Neuronal stem cell (in vitro differentiated cells): Measurements from ENCODE around the gene TBX20.
A peak's percentile ranks its signal among the peaks of the same experiment; 100 is the strongest.

ENCODE experiments used
- DNase-seq: peaks from one replicate; pipeline ENCODE4 v3.0.0-alpha.2; 2013; ENCODE audit warnings: low spot score
- H2AFZ ChIP-seq: one replicate; pipeline ENCODE4 v1.6.1; 2013; ENCODE audit warnings: mild to moderate bottlenecking, low read length, inconsistent platforms
- H2AK5ac ChIP-seq: 2 replicates; pipeline ENCODE4 v1.6.1; 2013; ENCODE audit warnings: low read depth, mild to moderate bottlenecking, inconsistent platforms, low read length, moderate library complexity, mixed read lengths
- H2BK120ac ChIP-seq: 2 replicates; pipeline ENCODE4 v1.6.1; 2013; ENCODE audit warnings: low read depth, mild to moderate bottlenecking, inconsistent platforms, low read length, moderate library complexity, mixed read lengths
- H2BK12ac ChIP-seq: one replicate; pipeline ENCODE4 v1.6.1; 2013; ENCODE audit warnings: low read length, inconsistent platforms
- H2BK15ac ChIP-seq: 2 replicates; pipeline ENCODE4 v1.6.1; 2013; ENCODE audit warnings: mild to moderate bottlenecking, low read length, inconsistent platforms, mixed read lengths
- H2BK5ac ChIP-seq: one replicate; pipeline ENCODE4 v1.6.1; 2013; ENCODE audit warnings: inconsistent platforms, mild to moderate bottlenecking, low read length, moderate library complexity
- H3K14ac ChIP-seq: one replicate; pipeline ENCODE4 v1.6.1; 2013; ENCODE audit warnings: low read length, inconsistent platforms
- H3K18ac ChIP-seq: 2 replicates; pipeline ENCODE4 v1.6.1; 2013; ENCODE audit warnings: low read length, inconsistent platforms
- H3K23ac ChIP-seq: 2 replicates; pipeline ENCODE4 v1.6.1; 2013; ENCODE audit warnings: low read depth, mild to moderate bottlenecking, mixed read lengths, low read length, inconsistent platforms; ENCODE audit not compliant: poor library complexity
- H3K27ac ChIP-seq: replicated peaks from 3 replicates; pipeline ENCODE4 v1.5.1; 2013; ENCODE audit warnings: low read length, inconsistent platforms
- H3K27me3 ChIP-seq, 3 experiments: 2 replicates each; pipeline ENCODE4 v1.6.1; 2013; ENCODE audit warnings: low read length in 3 of 3, mild to moderate bottlenecking in 2 of 3, inconsistent platforms in 1 of 3, low read depth in 1 of 3, mixed read lengths in 1 of 3, moderate library complexity in 1 of 3; ENCODE audit not compliant: control insufficient read depth in 3 of 3, insufficient read depth in 3 of 3
- H3K36me3 ChIP-seq, 2 donors: replicated peaks in 1 of 2; 2 replicates each; pipeline ENCODE4 v1.6.1; 2013; ENCODE audit warnings: low read length in 2 of 2; ENCODE audit not compliant: control insufficient read depth in 2 of 2, insufficient read depth in 2 of 2
- H3K4ac ChIP-seq: 2 replicates; pipeline ENCODE4 v1.6.1; 2013; ENCODE audit warnings: inconsistent platforms, mild to moderate bottlenecking, low read length, moderate library complexity
- H3K4me1 ChIP-seq, 2 donors: 1 replicate in 1 of 2; 2 replicates in 1 of 2; pipeline ENCODE4 v1.6.1; 2013; ENCODE audit warnings: low read length in 2 of 2, low read depth in 1 of 2; ENCODE audit not compliant: control insufficient read depth in 2 of 2, insufficient read depth in 1 of 2
- H3K4me2 ChIP-seq: one replicate; pipeline ENCODE4 v1.6.1; 2013; ENCODE audit warnings: mild to moderate bottlenecking, low read length, inconsistent platforms; ENCODE audit not compliant: insufficient read depth, poor library complexity, severe bottlenecking
- H3K4me3 ChIP-seq, 2 donors: 2 replicates each; pipeline ENCODE4 v1.5.1; 2013; ENCODE audit warnings: low read length in 2 of 2, mild to moderate bottlenecking in 2 of 2, inconsistent platforms in 1 of 2, moderate library complexity in 1 of 2
- H3K79me1 ChIP-seq: one replicate; pipeline ENCODE4 v1.6.1; 2013; ENCODE audit warnings: low read depth, mild to moderate bottlenecking, inconsistent platforms, low read length, moderate library complexity
- H3K9ac ChIP-seq: one replicate; pipeline ENCODE4 v1.6.1; 2013; ENCODE audit warnings: mild to moderate bottlenecking, low read depth, low read length, inconsistent platforms; ENCODE audit not compliant: poor library complexity
- H3K9me3 ChIP-seq, 2 donors: replicated peaks in 1 of 2; 2 replicates each; pipeline versions ENCODE3 to v1.6.1; 2013; ENCODE audit warnings: low read length in 2 of 2, mild to moderate bottlenecking in 2 of 2, inconsistent platforms in 1 of 2, low read depth in 1 of 2, mixed read lengths in 1 of 2, moderate library complexity in 1 of 2; ENCODE audit not compliant: control insufficient read depth in 2 of 2, insufficient read depth in 1 of 2
- H4K8ac ChIP-seq: one replicate; pipeline ENCODE4 v1.6.1; 2013; ENCODE audit warnings: low read depth, mild to moderate bottlenecking, inconsistent platforms, low read length, moderate library complexity
- H4K91ac ChIP-seq: one replicate; pipeline ENCODE4 v1.6.1; 2013; ENCODE audit warnings: low read length, low read depth, mild to moderate bottlenecking, inconsistent platforms; ENCODE audit not compliant: poor library complexity
- WGBS, 2 donors: extraction: QIAGEN DNeasy Blood & Tissue Kit; methylation state at CpG; one replicate each; pipeline ENCODE4 v1.1.7; 2013; ENCODE audit warnings: missing lambda C conversion rate in 2 of 2, mixed read lengths in 1 of 2; ENCODE audit not compliant: insufficient read length in 2 of 2, insufficient replicate concordance in 1 of 2; ENCODE audit errors: extremely low coverage in 2 of 2; 5-methylcytosine and 5-hydroxymethylcytosine counted together

TBX20 gene

DNA sequence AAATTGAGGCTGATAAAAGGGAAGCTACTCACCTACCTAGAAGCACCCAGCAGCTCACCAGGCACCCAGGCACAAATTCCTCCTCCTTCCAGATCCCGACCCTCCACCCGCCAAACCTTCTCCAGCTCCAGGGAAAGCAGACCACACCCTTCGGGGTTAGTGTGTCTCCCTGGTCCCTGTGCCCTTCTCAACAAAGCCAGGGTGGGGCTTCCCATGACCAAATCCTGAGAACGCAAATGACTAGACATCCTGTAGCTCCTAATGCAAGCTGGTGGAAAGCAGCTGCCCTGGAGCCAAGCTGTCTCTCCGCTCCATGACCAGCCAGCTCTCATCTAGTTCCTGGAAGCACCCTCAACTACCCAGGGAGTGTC is 4.4 kb downstream of the TBX20 start:
- H3K23ac ChIP-seq: no peak overlapping the region
- H3K9me3 ChIP-seq: no peaks in the 10 kb centered on the region
- no CpG with 5 or more reads among the region's 5 CpGs for WGBS, 2 donors
- H3K27ac ChIP-seq: no peak overlapping the region
- H3K79me1 ChIP-seq: no peaks in the 10 kb centered on the region
- H2BK120ac ChIP-seq: no peak overlapping the region
- no peak overlapping the region for H4K91ac ChIP-seq
- no peak overlapping the region for H2BK15ac ChIP-seq
- no peaks in the 10 kb centered on the region for H3K36me3 ChIP-seq
- no peak overlapping the region for H3K4ac ChIP-seq
- no peak overlapping the region for H3K18ac ChIP-seq
- no peak overlapping the region for H2BK12ac ChIP-seq
- no peak overlapping the region for H2AK5ac ChIP-seq
- H3K27me3 ChIP-seq: peaks cover 27 to 89% (median 59%) of the 10 kb centered on the region in 3 experiments
- H3K4me3 ChIP-seq: peak overlapping the region in 1 of 2 donors; percentile 16
- no peak overlapping the region for H2AFZ ChIP-seq
- H4K8ac ChIP-seq: no peak overlapping the region
- H3K4me2 ChIP-seq: no peak overlapping the region
- H3K4me1 ChIP-seq: peaks cover 0 to 4% of the 10 kb centered on the region in 2 donors
- H3K14ac ChIP-seq: no peak overlapping the region
- no peak for DNase-seq
- H3K9ac ChIP-seq: no peak overlapping the region
- H2BK5ac ChIP-seq: no peak overlapping the region

GRCh38 chr7:35248576-35249536 is 5.0 kb downstream of the TBX20 start:
- H3K27ac ChIP-seq: no peak overlapping the region
- no peak overlapping the region for H3K9ac ChIP-seq
- H3K9me3 ChIP-seq: no peaks in the 10 kb centered on the region
- H4K8ac ChIP-seq: no peak overlapping the region
- no peaks in the 10 kb centered on the region for H3K36me3 ChIP-seq
- H2AK5ac ChIP-seq: no peak overlapping the region
- no peak overlapping the region for H2AFZ ChIP-seq
- no peak overlapping the region for H3K4me2 ChIP-seq
- no peaks in the 10 kb centered on the region for H3K79me1 ChIP-seq
- H4K91ac ChIP-seq: no peak overlapping the region
- H3K27me3 ChIP-seq: peaks cover 22 to 82% (median 53%) of the 10 kb centered on the region in 3 experiments
- H2BK15ac ChIP-seq: no peak overlapping the region
- no peak for DNase-seq
- no peak overlapping the region for H3K4ac ChIP-seq
- no peak overlapping the region for H2BK5ac ChIP-seq
- H3K23ac ChIP-seq: no peak overlapping the region
- H3K4me3 ChIP-seq: no peak overlapping the region
- WGBS, 2 donors: no CpG with 5 or more reads among the region's 21 CpGs
- no peak overlapping the region for H3K14ac ChIP-seq
- H2BK12ac ChIP-seq: no peak overlapping the region
- peaks cover 0 to 4% of the 10 kb centered on the region in 2 donors for H3K4me1 ChIP-seq
- no peak overlapping the region for H3K18ac ChIP-seq
- no peak overlapping the region for H2BK120ac ChIP-seq

DNA sequence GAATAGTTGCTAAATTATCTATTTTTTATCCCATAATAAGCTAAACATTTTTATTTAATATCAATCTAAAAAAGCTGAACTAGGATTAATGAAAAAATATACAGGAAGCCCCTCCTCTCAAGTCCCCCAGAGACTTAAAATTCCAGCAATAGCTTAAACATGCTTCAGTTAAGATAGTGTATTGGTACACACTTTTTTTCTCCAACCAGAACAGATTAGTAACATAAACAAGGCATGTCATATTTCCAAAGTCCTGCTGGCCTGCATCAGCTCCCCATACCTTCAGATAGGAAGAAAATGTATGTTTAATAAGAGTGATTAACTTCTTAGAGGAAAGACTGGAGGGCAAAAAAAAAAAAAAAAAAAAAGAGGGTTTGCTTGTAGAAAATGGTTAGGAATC is 7.1 kb downstream of the TBX20 start:
- Histone ChIP-seq H3K9ac (no peak overlapping the region), H3K27ac (no peak overlapping the region), H3K4ac (no peak overlapping the region), H2AFZ (no peak overlapping the region), H3K4me1 (no peaks in the 10 kb centered on the region), H2BK12ac (no peak overlapping the region), H4K8ac (no peak overlapping the region), H3K79me1 (no peaks in the 10 kb centered on the region), H3K18ac (no peak overlapping the region), H2AK5ac (no peak overlapping the region), H3K14ac (no peak overlapping the region), H3K4me3 (no peak overlapping the region), H3K9me3 (no peaks in the 10 kb centered on the region), H3K36me3 (no peaks in the 10 kb centered on the region), H3K27me3 (peaks cover 14 to 64% (median 35%) of the 10 kb centered on the region in 3 experiments), H2BK15ac (no peak overlapping the region), H2BK5ac (no peak overlapping the region), H3K4me2 (no peak overlapping the region), H4K91ac (no peak overlapping the region), H3K23ac (no peak overlapping the region), H2BK120ac (no peak overlapping the region)
- DNase-seq: no peak

- no peak overlapping the region for H3K23ac ChIP-seq
- no peaks in the 10 kb centered on the region for H3K36me3 ChIP-seq
- no peaks in the 10 kb centered on the region for H3K9me3 ChIP-seq
- peaks cover 0 to 15% (median 0%) of the 10 kb centered on the region in 3 experiments for H3K27me3 ChIP-seq
- no peak overlapping the region for H2AK5ac ChIP-seq
- no peak overlapping the region for H3K27ac ChIP-seq
- H3K4ac ChIP-seq: no peak overlapping the region
- no peak overlapping the region for H2BK12ac ChIP-seq
- no peak overlapping the region for H2BK5ac ChIP-seq
- DNase-seq: no peak
- no peak overlapping the region for H2BK15ac ChIP-seq
- H3K4me3 ChIP-seq: peak overlapping the region in 1 of 2 donors; percentile 18
- no peak overlapping the region for H2BK120ac ChIP-seq
- H3K4me1 ChIP-seq: no peaks in the 10 kb centered on the region
- H3K14ac ChIP-seq: no peak overlapping the region
- H3K18ac ChIP-seq: no peak overlapping the region
- no CpG with 5 or more reads among the region's 7 CpGs for WGBS, 2 donors
- no peak overlapping the region for H4K8ac ChIP-seq
- no peak overlapping the region for H2AFZ ChIP-seq
- H3K79me1 ChIP-seq: no peaks in the 10 kb centered on the region
- H3K4me2 ChIP-seq: no peak overlapping the region
- no peak overlapping the region for H4K91ac ChIP-seq
- no peak overlapping the region for H3K9ac ChIP-seq
Observed at GRCh38 chr7:35241884-35242283, 12.0 kb downstream of the TBX20 start.
